ENCODE measurements around the gene DNLZ. TPM values are rescaled to one million over a fixed set of nuclear protein-coding genes. Genes with fewer than 3 reads are reported as not detected.

DNLZ gene
- total RNA-seq, 1 experiment from 2014 or later, result 26.5 TPM

DNA sequence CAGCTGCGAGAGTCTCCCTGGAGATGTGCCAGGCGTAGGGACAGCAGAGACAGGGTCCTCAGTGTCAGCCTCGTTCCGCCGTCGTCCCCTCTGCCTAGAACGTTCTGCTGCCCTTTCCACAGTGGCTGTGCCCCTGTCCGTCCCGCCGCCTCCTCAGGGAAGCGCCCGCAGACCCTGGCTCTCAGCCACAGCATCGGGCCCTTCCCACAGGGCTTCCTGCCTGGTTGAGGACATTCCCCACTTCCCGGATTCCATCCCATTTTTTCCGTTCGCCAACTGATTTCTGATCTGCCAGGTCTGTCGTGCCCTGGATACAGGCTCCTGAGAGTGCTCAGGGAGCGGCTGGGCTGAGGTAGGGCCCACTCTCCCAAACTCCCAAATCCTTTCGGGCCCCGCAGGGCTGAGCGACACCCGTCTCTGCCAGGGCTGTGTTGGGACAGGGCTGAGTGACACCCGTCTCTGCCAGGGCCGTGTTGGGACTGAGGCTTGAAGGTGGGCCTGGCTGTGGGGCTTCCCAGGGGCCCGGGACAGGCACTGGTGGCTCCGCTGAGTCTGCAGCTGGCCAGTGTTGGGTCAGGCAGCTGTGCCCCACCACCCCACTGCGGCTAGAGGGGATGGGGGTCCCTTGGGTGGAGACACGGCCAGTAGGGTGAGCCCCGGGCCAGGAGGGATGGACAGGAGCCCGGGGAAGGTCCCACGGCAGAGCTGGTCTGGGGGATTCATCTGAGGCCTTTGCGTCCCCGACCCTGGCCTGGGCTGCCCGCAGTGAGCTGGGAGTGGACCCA, 15.9 kb downstream of the DNLZ start:
- Histone ChIP-seq H3K36me3 (ENCODE audit: control insufficient read depth, insufficient read depth, low read length) (no peaks in the 10 kb centered on the region), H3K27ac (ENCODE audit: low read length) (no peak overlapping the region), H3K4me1 (ENCODE audit: control insufficient read depth, insufficient read depth, low read length) (peaks cover 5% of the 10 kb centered on the region), H3K27me3 (ENCODE audit: control insufficient read depth, insufficient read depth, low read length) (no peaks in the 10 kb centered on the region), H3K9me3 (ENCODE audit: control insufficient read depth, insufficient read depth, low read depth, low read length) (no peaks in the 10 kb centered on the region), H3K4me3 (ENCODE audit: low read depth in 2 of 2, low read length in 2 of 2) (no peak overlapping the region)
- ATAC-seq, result no peak
- BruUV-seq (replicated peaks), result no TSS peak
- CTCF ChIA-PET, result no interaction called here
- in situ Hi-C loops (cut with HindIII; ENCODE audit: low pct_unique_long_range_greater_than_20kb, low sequenced_read_pairs), result no loop called here
- DNase-seq (ENCODE audit: low read depth, low spot score), result no peak
- POLR2A ChIA-PET, result no interaction called here
- TF ChIP-seq TCF7L2 (IDR thresholded peaks at IDR 0.05; ENCODE audit: low read depth, low read length) (no peak), SIN3A (IDR thresholded peaks at IDR 0.05; ENCODE audit: borderline replicate concordance, insufficient read depth, low read depth, low read length) (no peak), POLR2AphosphoS5 (IDR thresholded peaks at IDR 0.05; ENCODE audit: low read depth, low read length) (no peak)
- TF ChIP-seq, protein P1, sequence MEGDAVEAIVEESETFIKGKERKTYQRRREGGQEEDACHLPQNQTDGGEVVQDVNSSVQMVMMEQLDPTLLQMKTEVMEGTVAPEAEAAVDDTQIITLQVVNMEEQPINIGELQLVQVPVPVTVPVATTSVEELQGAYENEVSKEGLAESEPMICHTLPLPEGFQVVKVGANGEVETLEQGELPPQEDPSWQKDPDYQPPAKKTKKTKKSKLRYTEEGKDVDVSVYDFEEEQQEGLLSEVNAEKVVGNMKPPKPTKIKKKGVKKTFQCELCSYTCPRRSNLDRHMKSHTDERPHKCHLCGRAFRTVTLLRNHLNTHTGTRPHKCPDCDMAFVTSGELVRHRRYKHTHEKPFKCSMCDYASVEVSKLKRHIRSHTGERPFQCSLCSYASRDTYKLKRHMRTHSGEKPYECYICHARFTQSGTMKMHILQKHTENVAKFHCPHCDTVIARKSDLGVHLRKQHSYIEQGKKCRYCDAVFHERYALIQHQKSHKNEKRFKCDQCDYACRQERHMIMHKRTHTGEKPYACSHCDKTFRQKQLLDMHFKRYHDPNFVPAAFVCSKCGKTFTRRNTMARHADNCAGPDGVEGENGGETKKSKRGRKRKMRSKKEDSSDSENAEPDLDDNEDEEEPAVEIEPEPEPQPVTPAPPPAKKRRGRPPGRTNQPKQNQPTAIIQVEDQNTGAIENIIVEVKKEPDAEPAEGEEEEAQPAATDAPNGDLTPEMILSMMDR (IDR thresholded peaks at IDR 0.05), result no peak
- TF ChIP-seq, protein P2, sequence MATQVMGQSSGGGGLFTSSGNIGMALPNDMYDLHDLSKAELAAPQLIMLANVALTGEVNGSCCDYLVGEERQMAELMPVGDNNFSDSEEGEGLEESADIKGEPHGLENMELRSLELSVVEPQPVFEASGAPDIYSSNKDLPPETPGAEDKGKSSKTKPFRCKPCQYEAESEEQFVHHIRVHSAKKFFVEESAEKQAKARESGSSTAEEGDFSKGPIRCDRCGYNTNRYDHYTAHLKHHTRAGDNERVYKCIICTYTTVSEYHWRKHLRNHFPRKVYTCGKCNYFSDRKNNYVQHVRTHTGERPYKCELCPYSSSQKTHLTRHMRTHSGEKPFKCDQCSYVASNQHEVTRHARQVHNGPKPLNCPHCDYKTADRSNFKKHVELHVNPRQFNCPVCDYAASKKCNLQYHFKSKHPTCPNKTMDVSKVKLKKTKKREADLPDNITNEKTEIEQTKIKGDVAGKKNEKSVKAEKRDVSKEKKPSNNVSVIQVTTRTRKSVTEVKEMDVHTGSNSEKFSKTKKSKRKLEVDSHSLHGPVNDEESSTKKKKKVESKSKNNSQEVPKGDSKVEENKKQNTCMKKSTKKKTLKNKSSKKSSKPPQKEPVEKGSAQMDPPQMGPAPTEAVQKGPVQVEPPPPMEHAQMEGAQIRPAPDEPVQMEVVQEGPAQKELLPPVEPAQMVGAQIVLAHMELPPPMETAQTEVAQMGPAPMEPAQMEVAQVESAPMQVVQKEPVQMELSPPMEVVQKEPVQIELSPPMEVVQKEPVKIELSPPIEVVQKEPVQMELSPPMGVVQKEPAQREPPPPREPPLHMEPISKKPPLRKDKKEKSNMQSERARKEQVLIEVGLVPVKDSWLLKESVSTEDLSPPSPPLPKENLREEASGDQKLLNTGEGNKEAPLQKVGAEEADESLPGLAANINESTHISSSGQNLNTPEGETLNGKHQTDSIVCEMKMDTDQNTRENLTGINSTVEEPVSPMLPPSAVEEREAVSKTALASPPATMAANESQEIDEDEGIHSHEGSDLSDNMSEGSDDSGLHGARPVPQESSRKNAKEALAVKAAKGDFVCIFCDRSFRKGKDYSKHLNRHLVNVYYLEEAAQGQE (IDR thresholded peaks at IDR 0.05; ENCODE audit: insufficient read depth in 1 of 2, low read depth in 2 of 2, low read length in 1 of 2), result no peak
- intact Hi-C loops (cut with micrococcal nuclease; ENCODE audit: unreplicated experiment), result no loop called here

DNA sequence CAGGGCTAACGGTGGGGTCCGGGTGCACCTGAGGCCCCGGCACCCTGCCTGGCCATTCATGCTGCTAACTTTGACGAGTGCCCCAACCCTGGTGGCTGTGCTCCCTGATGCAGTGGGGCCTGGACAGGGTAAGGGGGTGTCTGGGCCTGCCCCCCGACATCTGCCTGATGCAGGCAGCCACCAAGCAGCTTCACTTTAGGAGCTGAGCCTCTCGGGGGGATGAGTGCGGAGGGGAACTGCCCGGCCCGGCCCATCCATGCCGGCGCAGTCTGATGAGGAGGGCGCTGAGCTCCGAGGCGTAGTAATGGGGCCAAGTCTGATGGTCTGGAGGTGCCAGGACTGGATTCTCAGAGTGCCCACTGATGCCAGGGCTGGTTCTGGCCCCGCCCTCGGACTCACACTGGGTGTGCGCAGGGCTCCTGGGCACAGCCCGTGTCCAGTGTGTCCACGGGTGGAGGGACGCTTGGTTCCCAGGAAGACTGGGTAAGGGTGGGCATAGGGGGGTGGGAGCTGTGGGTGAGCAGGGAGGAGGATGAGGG, 16.5 kb downstream of the DNLZ start:
- CTCF ChIA-PET, result no interaction called here
- no peaks in the 10 kb centered on the region for H3K9me3 ChIP-seq (ENCODE audit: control insufficient read depth, insufficient read depth, low read depth, low read length)
- no peak overlapping the region for H3K4me3 ChIP-seq (ENCODE audit: low read depth in 2 of 2, low read length in 2 of 2)
- in situ Hi-C loops (cut with HindIII; ENCODE audit: low pct_unique_long_range_greater_than_20kb, low sequenced_read_pairs) (no loop called here), intact Hi-C loops (cut with micrococcal nuclease; ENCODE audit: unreplicated experiment) (no loop called here)
- ATAC-seq (no peak), DNase-seq (ENCODE audit: low read depth, low spot score) (no peak)
- no peak overlapping the region for H3K27ac ChIP-seq (ENCODE audit: low read length)
- BruUV-seq (replicated peaks), result no TSS peak
- TF ChIP-seq, protein P1 (IDR thresholded peaks at IDR 0.05), result no peak
- TF ChIP-seq, protein P2 (IDR thresholded peaks at IDR 0.05; ENCODE audit: insufficient read depth in 1 of 2, low read depth in 2 of 2, low read length in 1 of 2), result no peak
- no peak for TF ChIP-seq SIN3A (IDR thresholded peaks at IDR 0.05; ENCODE audit: borderline replicate concordance, insufficient read depth, low read depth, low read length)
- no peak for TF ChIP-seq POLR2AphosphoS5 (IDR thresholded peaks at IDR 0.05; ENCODE audit: low read depth, low read length)
- TF ChIP-seq TCF7L2 (IDR thresholded peaks at IDR 0.05; ENCODE audit: low read depth, low read length), result no peak
- POLR2A ChIA-PET, result no interaction called here
- no peaks in the 10 kb centered on the region for H3K27me3 ChIP-seq (ENCODE audit: control insufficient read depth, insufficient read depth, low read length)
- no peaks in the 10 kb centered on the region for H3K36me3 ChIP-seq (ENCODE audit: control insufficient read depth, insufficient read depth, low read length)
- H3K4me1 ChIP-seq (ENCODE audit: control insufficient read depth, insufficient read depth, low read length), result peaks cover 4% of the 10 kb centered on the region
